Breast epithelium (tissue), 4 donors: Measurements from ENCODE around the gene IL1RN. TPM values are rescaled to one million over a fixed set of nuclear protein-coding genes. Genes with fewer than 3 reads are reported as not detected.

Source experiments
- DNase-seq, 2 donors: peaks; one replicate each; pipeline ENCODE4 v3.0.0-alpha.2; 2019; ENCODE audit warnings: low spot score in 2 of 2
- H3K27ac ChIP-seq, 2 donors: fragments of 200-600 bp; sonication (generic) in 1 of 2; one replicate each; pipeline ENCODE4 v1.5.1; 2016 to 2019; ENCODE audit warnings: mild to moderate bottlenecking in 1 of 2
- H3K27me3 ChIP-seq, 2 donors: fragments of 200-600 bp; sonication (generic) in 1 of 2; one replicate each; pipeline versions ENCODE4 v1.5.1 to v1.6.0; 2017 to 2019; ENCODE audit warnings: control low read depth in 1 of 2, mild to moderate bottlenecking in 1 of 2
- H3K36me3 ChIP-seq: fragments of 200-600 bp; one replicate; pipeline ENCODE4 v1.5.1; 2019
- H3K4me1 ChIP-seq, 2 donors: fragments of 200-600 bp; sonication (generic); one replicate each; pipeline ENCODE4 v1.5.1; 2016 to 2019; ENCODE audit warnings: control low read depth in 1 of 2
- H3K4me3 ChIP-seq, 3 donors: fragments of 200-600 bp; sonication (generic); 1 replicate in 2 of 3; 2 replicates in 1 of 3; pipeline ENCODE4 v1.5.1; 2016 to 2019; ENCODE audit warnings: mild to moderate bottlenecking in 3 of 3, moderate library complexity in 2 of 3
- H3K9me3 ChIP-seq, 2 donors: fragments of 200-600 bp; sonication (generic) in 1 of 2; one replicate each; pipeline ENCODE4 v1.5.1; 2016 to 2019; ENCODE audit warnings: control low read depth in 1 of 2
- POLR2A ChIP-seq: fragments of 450-650 bp; IDR thresholded peaks from one replicate; pipeline ENCODE4 v1.6.1; 2016; ENCODE audit warnings: antibody characterized with exemption, mild to moderate bottlenecking, moderate library complexity
- POLR2AphosphoS5 ChIP-seq, 3 donors: sonication (generic); formaldehyde crosslinking; IDR thresholded peaks; one replicate each; pipeline ENCODE4 v1.6.1; 2017; ENCODE audit warnings: antibody characterized with exemption in 3 of 3
- intact Hi-C: fragments of 100-400 bp; cut with DNase I; formaldehyde crosslinking; loops from one replicate; pipeline ENCODE4 v1.15.1; 2023; ENCODE audit warnings: low total_unique reads
- total RNA-seq, 3 donors: library from RNA; depleted of rRNA; stranded (reverse); fragments of >200 nt; gene quantifications; one replicate each; pipeline ENCODE4 v1.1.0, GENCODE V29; 2016
- TF ChIP-seq, protein P1 (sequence below), 3 donors: fragments of 450-650 bp; IDR thresholded peaks; one replicate each; pipeline ENCODE4 v1.5.1; 2016 to 2017; ENCODE audit warnings: antibody characterized with exemption in 3 of 3, mild to moderate bottlenecking in 3 of 3, moderate library complexity in 3 of 3

The IL1RN gene
- total RNA-seq, 3 donors from 2014 or later = 0.66 to 3.8 (median 1.6) TPM

DNA sequence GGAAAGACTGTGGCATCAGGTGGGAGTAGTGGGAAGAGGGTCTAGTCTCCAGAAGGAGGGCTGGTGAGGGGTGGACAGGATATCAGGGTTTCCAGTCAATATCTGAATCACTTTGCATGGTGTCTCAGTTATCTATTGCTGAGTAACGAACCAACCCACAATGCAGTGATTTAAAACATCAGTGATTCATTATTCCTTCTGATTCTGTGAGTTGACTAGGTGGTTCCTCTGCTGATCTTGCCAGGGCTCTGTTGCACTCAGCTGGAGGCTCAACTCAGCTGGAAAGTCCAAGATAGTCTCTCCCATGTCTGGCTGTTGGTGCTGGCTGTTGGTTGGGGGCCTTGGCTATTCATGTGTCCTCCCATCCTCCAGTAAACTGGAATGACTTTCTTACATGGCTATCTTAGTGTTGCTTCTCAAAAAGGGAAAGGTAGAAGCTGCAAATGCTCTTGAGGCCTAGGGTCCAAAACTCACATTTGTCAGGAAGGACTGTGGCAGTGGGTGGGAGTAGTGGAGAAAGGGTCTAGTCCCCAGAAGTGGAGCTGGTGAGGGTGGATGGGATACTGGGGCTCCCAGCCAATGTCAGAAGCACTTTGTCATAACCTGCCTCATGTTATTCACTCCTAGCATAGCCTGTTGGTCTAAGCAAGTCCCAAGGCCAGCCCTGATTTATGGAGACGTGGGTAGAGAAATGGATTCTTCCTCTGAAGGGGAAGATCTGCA is 45.7 kb upstream of the IL1RN start:
- H3K36me3 ChIP-seq = no peaks in the 10 kb centered on the region
- no peak for DNase-seq
- peaks cover 0 to 5% of the 10 kb centered on the region in 2 donors for H3K27me3 ChIP-seq
- TF ChIP-seq POLR2A (no peak), POLR2AphosphoS5 (IDR thresholded peaks at IDR 0.05) (no peak)
- TF ChIP-seq, protein P1, sequence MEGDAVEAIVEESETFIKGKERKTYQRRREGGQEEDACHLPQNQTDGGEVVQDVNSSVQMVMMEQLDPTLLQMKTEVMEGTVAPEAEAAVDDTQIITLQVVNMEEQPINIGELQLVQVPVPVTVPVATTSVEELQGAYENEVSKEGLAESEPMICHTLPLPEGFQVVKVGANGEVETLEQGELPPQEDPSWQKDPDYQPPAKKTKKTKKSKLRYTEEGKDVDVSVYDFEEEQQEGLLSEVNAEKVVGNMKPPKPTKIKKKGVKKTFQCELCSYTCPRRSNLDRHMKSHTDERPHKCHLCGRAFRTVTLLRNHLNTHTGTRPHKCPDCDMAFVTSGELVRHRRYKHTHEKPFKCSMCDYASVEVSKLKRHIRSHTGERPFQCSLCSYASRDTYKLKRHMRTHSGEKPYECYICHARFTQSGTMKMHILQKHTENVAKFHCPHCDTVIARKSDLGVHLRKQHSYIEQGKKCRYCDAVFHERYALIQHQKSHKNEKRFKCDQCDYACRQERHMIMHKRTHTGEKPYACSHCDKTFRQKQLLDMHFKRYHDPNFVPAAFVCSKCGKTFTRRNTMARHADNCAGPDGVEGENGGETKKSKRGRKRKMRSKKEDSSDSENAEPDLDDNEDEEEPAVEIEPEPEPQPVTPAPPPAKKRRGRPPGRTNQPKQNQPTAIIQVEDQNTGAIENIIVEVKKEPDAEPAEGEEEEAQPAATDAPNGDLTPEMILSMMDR (IDR thresholded peaks at IDR 0.05) = no peak
- H3K4me3 ChIP-seq = no peak overlapping the region
- H3K4me1 ChIP-seq = no peaks in the 10 kb centered on the region
- H3K27ac ChIP-seq = no peak overlapping the region
- intact Hi-C loops = no loop called here
- H3K9me3 ChIP-seq = no peaks in the 10 kb centered on the region

DNA sequence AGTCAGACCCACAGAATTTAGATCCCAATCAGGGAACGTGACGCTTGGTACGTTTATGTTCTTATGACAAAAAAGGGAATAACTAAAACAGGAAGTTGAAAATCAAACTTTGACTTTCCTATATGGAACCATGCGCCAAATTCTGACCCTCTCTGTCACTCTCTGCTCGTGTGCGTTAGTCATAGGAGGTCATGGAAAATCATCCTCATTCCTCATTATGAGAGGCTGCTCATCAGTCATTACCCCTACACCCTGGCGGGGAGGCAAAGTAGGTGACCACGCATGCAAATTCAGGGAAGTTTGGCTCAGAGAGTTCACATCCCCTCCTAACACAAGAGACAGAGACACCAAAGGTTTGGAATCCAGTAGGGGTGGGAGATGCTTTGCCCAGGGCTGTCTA is 44.1 kb upstream of the IL1RN start:
- Histone ChIP-seq H3K4me1 (no peaks in the 10 kb centered on the region), H3K27me3 (peaks cover 0 to 5% of the 10 kb centered on the region in 2 donors), H3K36me3 (no peaks in the 10 kb centered on the region), H3K27ac (no peak overlapping the region), H3K9me3 (no peaks in the 10 kb centered on the region), H3K4me3 (no peak overlapping the region)
- DNase-seq = no peak
- intact Hi-C loops = no loop called here
- TF ChIP-seq, protein P1 (IDR thresholded peaks at IDR 0.05) = no peak
- no peak for TF ChIP-seq POLR2AphosphoS5 (IDR thresholded peaks at IDR 0.05)
- no peak for TF ChIP-seq POLR2A

DNA sequence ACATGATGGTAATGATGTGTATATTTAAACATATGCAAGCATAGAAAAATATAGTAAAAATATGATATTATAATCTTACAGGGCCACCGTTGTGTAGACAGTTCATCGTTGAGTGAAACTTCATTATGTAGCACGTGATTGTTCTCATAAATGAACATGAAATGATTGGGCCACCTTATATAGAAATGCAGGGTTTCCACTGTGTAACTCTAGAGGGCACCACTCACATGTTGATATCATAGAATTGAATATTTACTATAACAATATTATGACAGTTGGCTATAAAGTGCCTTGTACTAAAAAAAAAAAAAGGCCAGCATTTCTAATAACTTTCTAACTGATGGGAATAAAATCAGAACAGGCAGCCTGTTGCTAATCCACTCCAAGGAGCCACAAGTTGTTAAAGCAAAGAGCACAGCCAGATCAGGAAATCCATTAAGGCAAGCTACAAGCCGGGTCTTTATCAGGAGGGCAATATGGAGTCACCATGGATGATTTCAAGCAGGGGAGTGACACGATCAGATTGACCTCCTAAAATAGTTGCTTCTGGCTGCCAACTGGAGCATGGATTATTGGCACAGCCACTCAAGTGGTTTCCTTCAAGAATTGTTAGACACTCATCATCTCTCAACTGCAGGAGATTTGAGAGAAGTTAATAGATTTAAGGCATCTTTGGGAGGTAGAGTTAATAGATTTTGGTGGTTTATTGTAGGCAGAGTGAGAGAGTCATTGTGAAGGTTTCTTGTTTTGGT is 43.0 kb upstream of the IL1RN start:
- intact Hi-C loops = no loop called here
- TF ChIP-seq POLR2A = no peak
- TF ChIP-seq POLR2AphosphoS5 (IDR thresholded peaks at IDR 0.05) = no peak
- DNase-seq = no peak

DNA sequence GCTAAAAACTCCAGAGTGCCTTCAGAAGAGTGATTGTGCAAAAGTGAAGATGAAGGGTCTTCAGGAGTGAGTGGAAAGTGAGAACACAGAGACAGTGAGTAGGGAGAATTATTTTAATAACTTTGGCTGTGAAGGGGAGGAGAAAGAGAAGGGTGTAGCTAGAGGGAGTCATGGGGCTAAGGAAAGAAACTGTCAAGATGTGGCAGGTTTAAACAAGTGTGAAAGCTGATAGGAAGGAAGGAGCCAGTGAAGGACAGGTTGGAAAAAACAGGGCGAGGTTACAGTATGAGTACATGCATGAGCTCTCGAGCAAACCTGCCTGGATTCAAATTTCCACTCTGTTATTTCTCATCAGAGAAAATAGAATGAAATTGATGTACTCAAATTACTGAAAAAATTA is 41.9 kb upstream of the IL1RN start:
- no peaks in the 10 kb centered on the region for H3K36me3 ChIP-seq
- intact Hi-C loops = no loop called here
- no peak overlapping the region for H3K4me3 ChIP-seq
- H3K4me1 ChIP-seq = no peaks in the 10 kb centered on the region
- no peak for DNase-seq
- H3K27ac ChIP-seq = no peak overlapping the region
- TF ChIP-seq POLR2A (no peak), POLR2AphosphoS5 (IDR thresholded peaks at IDR 0.05) (no peak)
- TF ChIP-seq, protein P1 (IDR thresholded peaks at IDR 0.05) = no peak
- peaks cover 0 to 5% of the 10 kb centered on the region in 2 donors for H3K27me3 ChIP-seq
- no peaks in the 10 kb centered on the region for H3K9me3 ChIP-seq

More for the DNA sequence above, 43.0 kb upstream of the IL1RN start:
- Histone ChIP-seq H3K4me1 (no peaks in the 10 kb centered on the region), H3K27ac (no peak overlapping the region), H3K36me3 (no peaks in the 10 kb centered on the region), H3K9me3 (no peaks in the 10 kb centered on the region), H3K27me3 (peaks cover 0 to 5% of the 10 kb centered on the region in 2 donors), H3K4me3 (no peak overlapping the region)

DNA sequence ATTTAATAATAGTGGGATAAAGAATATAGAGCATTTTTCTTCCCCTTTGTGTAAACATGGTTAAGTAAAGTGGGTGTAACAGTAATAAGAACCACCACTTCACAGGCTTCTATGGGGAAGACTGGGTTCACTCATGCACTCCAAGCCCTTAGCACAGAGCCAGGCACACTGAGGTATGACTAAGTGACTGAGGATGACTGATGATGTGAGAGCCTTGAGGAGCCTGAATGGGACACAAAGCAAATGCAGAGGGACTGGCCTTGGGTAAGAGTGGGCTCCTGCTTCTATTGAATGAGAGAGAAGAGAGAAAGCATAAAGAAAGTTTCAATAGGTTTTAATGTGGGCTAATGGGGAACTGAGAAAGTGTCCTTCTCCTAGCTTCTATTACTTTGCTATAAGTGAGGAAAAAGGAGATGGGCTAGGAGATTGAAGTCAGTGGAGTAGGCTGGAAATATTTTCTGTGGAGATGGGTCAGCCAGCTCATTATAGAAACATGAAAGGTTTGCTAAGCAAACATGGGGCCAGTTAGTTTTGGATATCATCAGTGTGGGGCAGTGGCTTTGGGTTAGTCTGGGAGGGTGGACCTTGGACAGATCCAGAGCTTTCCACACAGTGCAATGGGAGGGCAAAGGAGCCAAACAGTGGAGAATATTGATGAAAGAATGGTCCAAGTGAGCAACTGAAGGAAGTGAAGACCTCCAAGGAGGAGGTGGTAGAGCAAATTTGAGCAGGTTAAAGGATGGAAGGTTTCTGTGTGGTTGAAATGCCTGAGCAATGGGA is 39.0 kb upstream of the IL1RN start:
- Histone ChIP-seq H3K4me3 (no peak overlapping the region), H3K36me3 (no peaks in the 10 kb centered on the region), H3K27me3 (peaks cover 0 to 3% of the 10 kb centered on the region in 2 donors), H3K27ac (no peak overlapping the region), H3K9me3 (no peaks in the 10 kb centered on the region), H3K4me1 (no peaks in the 10 kb centered on the region)
- no peak for DNase-seq
- intact Hi-C loops = no loop called here
- TF ChIP-seq, protein P1 (IDR thresholded peaks at IDR 0.05) = no peak
- no peak for TF ChIP-seq POLR2A
- no peak for TF ChIP-seq POLR2AphosphoS5 (IDR thresholded peaks at IDR 0.05)
